Panc1 (cell line): ENCODE results near the gene CLDN6. TPM values are rescaled to one million over a fixed set of nuclear protein-coding genes. Genes with fewer than 3 reads are reported as not detected.

Source experiments
- ATAC-seq: fragments of 200-7000 bp; cut with Tn5 transposase; 2 replicates; pipeline ENCODE4 v1.9.1; 2020; ENCODE audit warnings: mild to moderate bottlenecking, moderate library complexity
- BruUV-seq: library from RNA; stranded (reverse); fragments of 400-500 nt; replicated peaks from 2 replicates; lab custom pipeline; 2021; lab: Mats Ljungman, UMichigan
- CTCF ChIA-PET: fragments of 300-600 bp; sonication (Branson Sonifier 250); formaldehyde crosslinking; loops from one replicate; lab custom pipeline; 2022; ENCODE audit warnings: antibody characterized with exemption; lab: Charles Lee
- POLR2A ChIA-PET: fragments of 300-600 bp; sonication (Branson Sonifier 250); formaldehyde crosslinking; loops from one replicate; lab custom pipeline; 2022; ENCODE audit warnings: antibody characterized with exemption; lab: Charles Lee
- DNase-seq: peaks from one replicate; pipeline ENCODE4 v3.0.0-alpha.2; 2010; ENCODE audit warnings: low read depth, low spot score
- H3K27ac ChIP-seq: 2 replicates; pipeline ENCODE4 v1.5.1; 2011; ENCODE audit warnings: mild to moderate bottlenecking, low read length, inconsistent platforms
- H3K27me3 ChIP-seq: fragments of 200-500 bp; sonication (Bioruptor generic); 2 replicates; pipeline ENCODE4 v1.6.0; 2014; ENCODE audit warnings: low read length, inconsistent platforms; ENCODE audit not compliant: control insufficient read depth, insufficient read depth
- H3K36me3 ChIP-seq: fragments of 200-500 bp; sonication (Bioruptor generic); 2 replicates; pipeline ENCODE4 v1.5.1; 2014; ENCODE audit warnings: inconsistent platforms, mild to moderate bottlenecking, low read length, moderate library complexity; ENCODE audit not compliant: control insufficient read depth, insufficient read depth
- H3K4me1 ChIP-seq: 2 replicates; pipeline ENCODE4 v1.5.1; 2011; ENCODE audit warnings: inconsistent platforms, mild to moderate bottlenecking, low read length, moderate library complexity; ENCODE audit not compliant: control insufficient read depth, insufficient read depth
- H3K4me3 ChIP-seq, 2 experiments: 2 replicates each; pipeline ENCODE4 v1.5.1; 2011 to 2012; ENCODE audit warnings: low read depth in 2 of 2, low read length in 2 of 2, mild to moderate bottlenecking in 2 of 2, inconsistent platforms in 1 of 2, moderate library complexity in 1 of 2
- H3K9me3 ChIP-seq: fragments of 200-500 bp; sonication (Bioruptor generic); 2 replicates; pipeline ENCODE4 v1.5.1; 2014; ENCODE audit warnings: low read depth, mild to moderate bottlenecking, inconsistent platforms, low read length, moderate library complexity; ENCODE audit not compliant: control insufficient read depth, insufficient read depth
- POLR2AphosphoS5 ChIP-seq: IDR thresholded peaks from 2 replicates; pipeline ENCODE4 v1.6.1; 2012; ENCODE audit warnings: mild to moderate bottlenecking, low read depth, low read length, moderate library complexity
- SIN3A ChIP-seq: IDR thresholded peaks from 2 replicates; pipeline ENCODE4 v1.6.1; 2012; ENCODE audit warnings: low read depth, mild to moderate bottlenecking, low read length, moderate library complexity, borderline replicate concordance; ENCODE audit not compliant: insufficient read depth
- TCF7L2 ChIP-seq: IDR thresholded peaks from 2 replicates; pipeline ENCODE4 v1.6.1; 2011; ENCODE audit warnings: mild to moderate bottlenecking, low read depth, low read length, inconsistent platforms
- in situ Hi-C: cut with HindIII; loops from 2 replicates; pipeline ENCODE4 v1.10.0; 2016; ENCODE audit warnings: low sequenced_read_pairs, low pct_unique_long_range_greater_than_20kb
- intact Hi-C: fragments of 100-400 bp; cut with micrococcal nuclease; formaldehyde crosslinking; loops from one replicate; pipeline ENCODE4 v1.10.0; 2022; ENCODE audit not compliant: unreplicated experiment
- total RNA-seq: library from RNA; stranded (reverse); gene quantifications from one replicate; pipeline ENCODE4 v1.2.1, GENCODE V29; 2021; ENCODE audit not compliant: unreplicated experiment
- TF ChIP-seq, protein P1 (sequence below), 2 experiments: IDR thresholded peaks; 2 replicates each; pipeline ENCODE4 v1.6.1; 2011 to 2012; ENCODE audit warnings: low read depth in 2 of 2, control low read depth in 1 of 2, low read length in 1 of 2, mild to moderate bottlenecking in 1 of 2, moderate library complexity in 1 of 2; ENCODE audit not compliant: insufficient read depth in 1 of 2
- TF ChIP-seq, protein P2 (sequence below): fragments of 450-650 bp; IDR thresholded peaks from 2 replicates; pipeline ENCODE4 v1.5.1; 2017; ENCODE audit warnings: mild to moderate bottlenecking

CLDN6 gene
- total RNA-seq, 1 experiment from 2014 or later: 1.2 TPM

DNA sequence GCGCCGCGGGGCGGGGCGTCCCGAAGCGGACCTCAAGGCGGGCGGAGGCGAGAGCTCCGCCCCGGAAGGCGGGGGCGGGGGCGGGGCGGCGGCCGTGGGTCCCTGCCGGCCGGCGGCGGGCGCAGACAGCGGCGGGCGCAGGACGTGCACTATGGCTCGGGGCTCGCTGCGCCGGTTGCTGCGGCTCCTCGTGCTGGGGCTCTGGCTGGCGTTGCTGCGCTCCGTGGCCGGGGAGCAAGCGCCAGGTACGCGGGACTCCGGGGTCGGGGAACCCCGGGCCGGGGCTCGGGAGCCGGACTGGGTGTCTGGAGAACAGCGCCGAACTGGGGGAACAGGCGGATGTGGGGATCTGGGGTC, 2.2 kb upstream of the CLDN6 start, which contains the start of gene TNFRSF12A:
Gene TNFRSF12A, plus strand, starts transcription at position 122 of the 357 bp plus-strand sequence. Its CDS starts 30 bp downstream, at position 152.
- BruUV-seq: no TSS peak
- intact Hi-C loops: no loop called here

DNA sequence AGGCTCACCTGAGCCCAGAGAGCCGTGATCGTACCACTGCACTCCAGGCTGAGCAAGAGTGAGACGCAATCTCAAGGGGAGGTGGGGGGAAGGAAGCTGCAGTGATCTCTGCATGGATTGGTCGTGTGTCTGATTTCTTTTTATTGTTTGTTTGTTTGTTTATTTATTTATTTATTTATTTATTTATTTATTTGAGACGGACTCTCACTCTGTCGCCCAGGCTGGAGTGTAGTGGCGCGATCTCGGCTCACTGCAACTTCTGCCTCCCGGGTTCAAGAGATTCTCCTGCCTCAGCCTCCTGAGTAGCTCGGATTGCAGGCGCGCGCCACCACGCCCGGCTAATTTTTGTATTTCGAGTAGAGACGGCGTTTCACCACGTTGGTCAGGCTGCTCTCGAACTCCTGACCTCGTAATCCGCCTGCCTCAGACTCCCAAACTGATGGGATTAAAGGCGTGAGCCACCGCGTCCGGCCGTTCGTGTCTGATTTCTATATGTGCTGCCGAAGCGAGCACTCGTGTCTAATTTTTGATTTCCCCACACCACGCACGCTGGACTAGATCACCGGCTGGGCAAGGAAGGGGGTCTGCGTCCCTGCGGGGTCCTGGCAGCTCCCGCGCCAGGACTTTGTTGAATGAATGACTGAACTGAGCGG, 1.7 kb upstream of the CLDN6 start:
- no TSS peak for BruUV-seq
- H3K27ac ChIP-seq: peak overlapping the region; percentile 85
- TF ChIP-seq, protein P1, sequence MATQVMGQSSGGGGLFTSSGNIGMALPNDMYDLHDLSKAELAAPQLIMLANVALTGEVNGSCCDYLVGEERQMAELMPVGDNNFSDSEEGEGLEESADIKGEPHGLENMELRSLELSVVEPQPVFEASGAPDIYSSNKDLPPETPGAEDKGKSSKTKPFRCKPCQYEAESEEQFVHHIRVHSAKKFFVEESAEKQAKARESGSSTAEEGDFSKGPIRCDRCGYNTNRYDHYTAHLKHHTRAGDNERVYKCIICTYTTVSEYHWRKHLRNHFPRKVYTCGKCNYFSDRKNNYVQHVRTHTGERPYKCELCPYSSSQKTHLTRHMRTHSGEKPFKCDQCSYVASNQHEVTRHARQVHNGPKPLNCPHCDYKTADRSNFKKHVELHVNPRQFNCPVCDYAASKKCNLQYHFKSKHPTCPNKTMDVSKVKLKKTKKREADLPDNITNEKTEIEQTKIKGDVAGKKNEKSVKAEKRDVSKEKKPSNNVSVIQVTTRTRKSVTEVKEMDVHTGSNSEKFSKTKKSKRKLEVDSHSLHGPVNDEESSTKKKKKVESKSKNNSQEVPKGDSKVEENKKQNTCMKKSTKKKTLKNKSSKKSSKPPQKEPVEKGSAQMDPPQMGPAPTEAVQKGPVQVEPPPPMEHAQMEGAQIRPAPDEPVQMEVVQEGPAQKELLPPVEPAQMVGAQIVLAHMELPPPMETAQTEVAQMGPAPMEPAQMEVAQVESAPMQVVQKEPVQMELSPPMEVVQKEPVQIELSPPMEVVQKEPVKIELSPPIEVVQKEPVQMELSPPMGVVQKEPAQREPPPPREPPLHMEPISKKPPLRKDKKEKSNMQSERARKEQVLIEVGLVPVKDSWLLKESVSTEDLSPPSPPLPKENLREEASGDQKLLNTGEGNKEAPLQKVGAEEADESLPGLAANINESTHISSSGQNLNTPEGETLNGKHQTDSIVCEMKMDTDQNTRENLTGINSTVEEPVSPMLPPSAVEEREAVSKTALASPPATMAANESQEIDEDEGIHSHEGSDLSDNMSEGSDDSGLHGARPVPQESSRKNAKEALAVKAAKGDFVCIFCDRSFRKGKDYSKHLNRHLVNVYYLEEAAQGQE (IDR thresholded peaks at IDR 0.05; ENCODE audit: insufficient read depth in 1 of 2, low read depth in 2 of 2, low read length in 1 of 2): no peak
- TF ChIP-seq, protein P2, sequence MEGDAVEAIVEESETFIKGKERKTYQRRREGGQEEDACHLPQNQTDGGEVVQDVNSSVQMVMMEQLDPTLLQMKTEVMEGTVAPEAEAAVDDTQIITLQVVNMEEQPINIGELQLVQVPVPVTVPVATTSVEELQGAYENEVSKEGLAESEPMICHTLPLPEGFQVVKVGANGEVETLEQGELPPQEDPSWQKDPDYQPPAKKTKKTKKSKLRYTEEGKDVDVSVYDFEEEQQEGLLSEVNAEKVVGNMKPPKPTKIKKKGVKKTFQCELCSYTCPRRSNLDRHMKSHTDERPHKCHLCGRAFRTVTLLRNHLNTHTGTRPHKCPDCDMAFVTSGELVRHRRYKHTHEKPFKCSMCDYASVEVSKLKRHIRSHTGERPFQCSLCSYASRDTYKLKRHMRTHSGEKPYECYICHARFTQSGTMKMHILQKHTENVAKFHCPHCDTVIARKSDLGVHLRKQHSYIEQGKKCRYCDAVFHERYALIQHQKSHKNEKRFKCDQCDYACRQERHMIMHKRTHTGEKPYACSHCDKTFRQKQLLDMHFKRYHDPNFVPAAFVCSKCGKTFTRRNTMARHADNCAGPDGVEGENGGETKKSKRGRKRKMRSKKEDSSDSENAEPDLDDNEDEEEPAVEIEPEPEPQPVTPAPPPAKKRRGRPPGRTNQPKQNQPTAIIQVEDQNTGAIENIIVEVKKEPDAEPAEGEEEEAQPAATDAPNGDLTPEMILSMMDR: no peak
- TF ChIP-seq TCF7L2 (no peak), SIN3A (no peak), POLR2AphosphoS5 (no peak)
- peak overlapping the region; percentile 94 to 95 for H3K4me3 ChIP-seq
- peaks cover 16% of the 10 kb centered on the region for H3K4me1 ChIP-seq
- intact Hi-C loops (no loop called here), in situ Hi-C loops (no loop called here)
- peaks cover 9% of the 10 kb centered on the region for H3K36me3 ChIP-seq
- ChIA-PET POLR2A (interaction anchor here (0.6 kb wide), 1 partner anchor 1133 kb away, joined by 10 read pairs; no protein-coding TSS in a partner anchor), CTCF (interaction anchor here (0.6 to 1.2 kb wide), 3 partner anchors 9 to 16 kb away, joined by 3 to 5 read pairs (median 3); no protein-coding TSS in a partner anchor)
- no peaks in the 10 kb centered on the region for H3K9me3 ChIP-seq
- no peak for DNase-seq
- H3K27me3 ChIP-seq: no peaks in the 10 kb centered on the region
- no peak for ATAC-seq

More for the DNA sequence above, 2.2 kb upstream of the CLDN6 start, which contains the start of gene TNFRSF12A:
- ATAC-seq (peak; percentile 15), DNase-seq (no peak)
- peak; percentile 21; the same call in 1 of the 2 replicates for TF ChIP-seq TCF7L2
- peak; percentile 63 for TF ChIP-seq POLR2AphosphoS5
- TF ChIP-seq, protein P1 (IDR thresholded peaks at IDR 0.05; ENCODE audit: insufficient read depth in 1 of 2, low read depth in 2 of 2, low read length in 1 of 2): 0 out of 4 replicates have a peak, but pooled peaks of 1 of the 2 experiments have one; percentile 42
- no peak; the same call in 1 of the 2 replicates for TF ChIP-seq SIN3A
- TF ChIP-seq, protein P2: no peak
- peak within 1 kb of the TSS; percentile 99 for H3K27ac ChIP-seq
- ChIA-PET CTCF (interaction anchor here (0.5 to 1.2 kb wide), 4 partner anchors 8 to 246 kb away, joined by 3 to 5 read pairs (median 4); no protein-coding TSS in a partner anchor), POLR2A (interaction anchor here (0.6 kb wide), 1 partner anchor 1134 kb away, joined by 10 read pairs; no protein-coding TSS in a partner anchor)
- H3K9me3 ChIP-seq: no peaks in the 10 kb centered on the region
- in situ Hi-C loops: no loop called here
- H3K27me3 ChIP-seq: no peaks in the 10 kb centered on the region
- H3K4me3 ChIP-seq: peak within 1 kb of the TSS; percentile 94 to 95
- peaks cover 16% of the 10 kb centered on the region for H3K4me1 ChIP-seq
- peaks cover 9% of the 10 kb centered on the region for H3K36me3 ChIP-seq
